Measurements from ENCODE around the gene PLTP.

The PLTP gene

GRCh38 chr20:45867819-45868176, 44.2 kb downstream of the PLTP start:
- DNase-seq = no peak

GRCh38 chr20:45867136-45867818, 44.7 kb downstream of the PLTP start:
- no peak for DNase-seq

- no peak for DNase-seq
Measured at GRCh38 chr20:45866454-45866853, 45.5 kb downstream of the PLTP start.

- DNase-seq = no peak
Measured at GRCh38 chr20:45863543-45864470, 48.1 kb downstream of the PLTP start.

GRCh38 chr20:45861221-45862075, 50.5 kb downstream of the PLTP start:
- DNase-seq = no peak

GRCh38 chr20:45860560-45861220, 51.3 kb downstream of the PLTP start:
- DNase-seq = no peak

- no peak for DNase-seq
Measured at GRCh38 chr20:45859916-45860315, 52.0 kb downstream of the PLTP start.

- DNase-seq = no peak
Measured at GRCh38 chr20:45857882-45858216, 54.1 kb downstream of the PLTP start.

- peak; percentile 99 for DNase-seq
Measured at GRCh38 chr20:45857114-45857881, 54.7 kb downstream of the PLTP start, which contains the start of the genes ACOT8 and ZSWIM3. Gene ACOT8, minus strand, starts transcription at chr20:45857392. Its CDS starts 77 bp downstream, at chr20:45857315. Gene ZSWIM3, plus strand, starts transcription at chr20:45857614. Its CDS starts 212 bp downstream, at chr20:45857826.

- DNase-seq = no peak
Measured at GRCh38 chr20:45853484-45853883, 58.5 kb downstream of the PLTP start.

- DNase-seq = no peak
Measured at GRCh38 chr20:45852326-45852725, 59.6 kb downstream of the PLTP start.

GRCh38 chr20:45851501-45851900, 60.5 kb downstream of the PLTP start:
- DNase-seq = no peak

- DNase-seq = no peak
Measured at GRCh38 chr20:45850926-45851325, 61.0 kb downstream of the PLTP start.

- no peak for DNase-seq
Measured at GRCh38 chr20:45850238-45850637, 61.7 kb downstream of the PLTP start.

- no peak for DNase-seq
Measured at GRCh38 chr20:45848969-45849582, 62.9 kb downstream of the PLTP start.

Measured in NCI-H526 treated with DMSO at 0.1 percent for 48 hours (cell line).